ENCODE data around the gene TCF3. TPM values are rescaled to one million over a fixed set of nuclear protein-coding genes. Genes with fewer than 3 reads are reported as not detected.
"Not testable (repeated sequence)": the region's sequence is repeated elsewhere in the genome, so short reads cannot be mapped to it uniquely, and the experiment has no call there.

The TCF3 gene
- polyA plus RNA-seq, 4 donors, result 43.2 to 68.9 (median 52.7) TPM

GRCh38 chr19:1646659-1647453, 5.6 kb downstream of the TCF3 start:
- Histone ChIP-seq H3K27me3 (ENCODE audit: control insufficient read depth in 3 of 3, insufficient read depth in 3 of 3, low read length in 3 of 3) (no peaks in the 10 kb centered on the region), H3K9me3 (ENCODE audit: control insufficient read depth in 2 of 2, insufficient read depth in 1 of 2, low read depth in 1 of 2, low read length in 1 of 2) (no peaks in the 10 kb centered on the region), H3K27ac (ENCODE audit: low read depth in 1 of 3, low read length in 2 of 3) (no peak overlapping the region), H3K4me3 (ENCODE audit: low read depth in 1 of 3, low read length in 3 of 3) (no peak overlapping the region), H3K4me1 (ENCODE audit: control insufficient read depth in 3 of 3, insufficient read depth in 2 of 3, low read depth in 1 of 3, low read length in 2 of 3) (peaks cover 0 to 12% (median 0%) of the 10 kb centered on the region in 3 donors), H3K36me3 (ENCODE audit: control insufficient read depth in 3 of 3, insufficient read depth in 2 of 3, low read depth in 1 of 3, low read length in 3 of 3) (peaks cover 8 to 84% (median 9%) of the 10 kb centered on the region in 3 donors)
- 84 to 91% (median 85%) methylated on average over 29 of the region's 29 CpGs for WGBS, 3 donors
- no peak for FAIRE-seq
- no peak for DNase-seq

- no peak overlapping the region for H3K4me3 ChIP-seq (ENCODE audit: low read depth in 1 of 3, low read length in 3 of 3)
- peaks cover 9 to 91% (median 11%) of the 10 kb centered on the region in 3 donors for H3K36me3 ChIP-seq (ENCODE audit: control insufficient read depth in 3 of 3, insufficient read depth in 2 of 3, low read depth in 1 of 3, low read length in 3 of 3)
- no peak for DNase-seq
- H3K27me3 ChIP-seq (ENCODE audit: control insufficient read depth in 3 of 3, insufficient read depth in 3 of 3, low read length in 3 of 3), result no peaks in the 10 kb centered on the region
- H3K4me1 ChIP-seq (ENCODE audit: control insufficient read depth in 3 of 3, insufficient read depth in 2 of 3, low read depth in 1 of 3, low read length in 2 of 3), result peaks cover 0 to 12% (median 0%) of the 10 kb centered on the region in 3 donors
- no peak for FAIRE-seq
- 87 to 89% (median 88%) methylated on average over 24 of the region's 24 CpGs for WGBS, 3 donors
- H3K27ac ChIP-seq (ENCODE audit: low read depth in 1 of 3, low read length in 2 of 3), result no peak overlapping the region
- no peaks in the 10 kb centered on the region for H3K9me3 ChIP-seq (ENCODE audit: control insufficient read depth in 2 of 2, insufficient read depth in 1 of 2, low read depth in 1 of 2, low read length in 1 of 2)
Observed at GRCh38 chr19:1646149-1646548, 6.3 kb downstream of the TCF3 start.

GRCh38 chr19:1645299-1645698, 7.1 kb downstream of the TCF3 start:
- H3K4me3 ChIP-seq (ENCODE audit: low read depth in 1 of 3, low read length in 3 of 3), result no peak overlapping the region
- DNase-seq (no peak), FAIRE-seq (no peak)
- no peak overlapping the region for H3K27ac ChIP-seq (ENCODE audit: low read depth in 1 of 3, low read length in 2 of 3)
- peaks cover 9 to 94% (median 11%) of the 10 kb centered on the region in 3 donors for H3K36me3 ChIP-seq (ENCODE audit: control insufficient read depth in 3 of 3, insufficient read depth in 2 of 3, low read depth in 1 of 3, low read length in 3 of 3)
- no peaks in the 10 kb centered on the region for H3K27me3 ChIP-seq (ENCODE audit: control insufficient read depth in 3 of 3, insufficient read depth in 3 of 3, low read length in 3 of 3)
- H3K9me3 ChIP-seq (ENCODE audit: control insufficient read depth in 2 of 2, insufficient read depth in 1 of 2, low read depth in 1 of 2, low read length in 1 of 2), result no peaks in the 10 kb centered on the region
- H3K4me1 ChIP-seq (ENCODE audit: control insufficient read depth in 3 of 3, insufficient read depth in 2 of 3, low read depth in 1 of 3, low read length in 2 of 3), result peaks cover 0 to 3% (median 0%) of the 10 kb centered on the region in 3 donors
- 93 to 95% (median 95%) methylated on average over 23 of the region's 23 CpGs for WGBS, 3 donors

- FAIRE-seq (no peak), DNase-seq (no peak)
- Histone ChIP-seq H3K36me3 (ENCODE audit: control insufficient read depth in 3 of 3, insufficient read depth in 2 of 3, low read depth in 1 of 3, low read length in 3 of 3) (peaks cover 11 to 90% (median 12%) of the 10 kb centered on the region in 3 donors), H3K4me1 (ENCODE audit: control insufficient read depth in 3 of 3, insufficient read depth in 2 of 3, low read depth in 1 of 3, low read length in 2 of 3) (no peaks in the 10 kb centered on the region), H3K27me3 (ENCODE audit: control insufficient read depth in 3 of 3, insufficient read depth in 3 of 3, low read length in 3 of 3) (no peaks in the 10 kb centered on the region), H3K9me3 (ENCODE audit: control insufficient read depth in 2 of 2, insufficient read depth in 1 of 2, low read depth in 1 of 2, low read length in 1 of 2) (no peaks in the 10 kb centered on the region), H3K27ac (ENCODE audit: low read depth in 1 of 3, low read length in 2 of 3) (no peak overlapping the region), H3K4me3 (ENCODE audit: low read depth in 1 of 3, low read length in 3 of 3) (no peak overlapping the region)
- 93 to 95% (median 94%) methylated on average over 16 of the region's 16 CpGs for WGBS, 3 donors
Observed at GRCh38 chr19:1644070-1644469, 8.3 kb downstream of the TCF3 start.

- DNase-seq; H3K27me3 ChIP-seq (ENCODE audit: control insufficient read depth in 3 of 3, insufficient read depth in 3 of 3, low read length in 3 of 3); H3K4me1 ChIP-seq (ENCODE audit: control insufficient read depth in 3 of 3, insufficient read depth in 2 of 3, low read depth in 1 of 3, low read length in 2 of 3); H3K9me3 ChIP-seq (ENCODE audit: control insufficient read depth in 2 of 2, insufficient read depth in 1 of 2, low read depth in 1 of 2, low read length in 1 of 2); H3K27ac ChIP-seq (ENCODE audit: low read depth in 1 of 3, low read length in 2 of 3); H3K4me3 ChIP-seq (ENCODE audit: low read depth in 1 of 3, low read length in 3 of 3); FAIRE-seq: not testable (repeated sequence)
- 76 to 84% (median 76%) methylated on average over 10 of the region's 10 CpGs for WGBS, 3 donors
- H3K36me3 ChIP-seq (ENCODE audit: control insufficient read depth in 3 of 3, insufficient read depth in 2 of 3, low read depth in 1 of 3, low read length in 3 of 3), result peaks cover 10 to 86% (median 14%) of the 10 kb centered on the region in 3 donors
Observed at GRCh38 chr19:1640893-1641448, 11.4 kb downstream of the TCF3 start.

GRCh38 chr19:1636325-1637236, 15.8 kb downstream of the TCF3 start:
- FAIRE-seq (no peak), DNase-seq (no peak)
- Histone ChIP-seq H3K27ac (ENCODE audit: low read depth in 1 of 3, low read length in 2 of 3) (no peak overlapping the region), H3K4me3 (ENCODE audit: low read depth in 1 of 3, low read length in 3 of 3) (no peak overlapping the region), H3K27me3 (ENCODE audit: control insufficient read depth in 3 of 3, insufficient read depth in 3 of 3, low read length in 3 of 3) (no peaks in the 10 kb centered on the region), H3K4me1 (ENCODE audit: control insufficient read depth in 3 of 3, insufficient read depth in 2 of 3, low read depth in 1 of 3, low read length in 2 of 3) (peaks cover 2 to 23% (median 3%) of the 10 kb centered on the region in 3 donors), H3K9me3 (ENCODE audit: control insufficient read depth in 2 of 2, insufficient read depth in 1 of 2, low read depth in 1 of 2, low read length in 1 of 2) (peaks cover 0 to 10% of the 10 kb centered on the region in 2 donors), H3K36me3 (ENCODE audit: control insufficient read depth in 3 of 3, insufficient read depth in 2 of 3, low read depth in 1 of 3, low read length in 3 of 3) (peaks cover 2 to 82% (median 5%) of the 10 kb centered on the region in 3 donors)
- WGBS, 3 donors, result 95 to 97% (median 97%) methylated on average over 34 of the region's 34 CpGs

GRCh38 chr19:1634938-1635243, 17.5 kb downstream of the TCF3 start:
- Histone ChIP-seq H3K36me3 (ENCODE audit: control insufficient read depth in 3 of 3, insufficient read depth in 2 of 3, low read depth in 1 of 3, low read length in 3 of 3) (peaks cover 0 to 87% (median 3%) of the 10 kb centered on the region in 3 donors), H3K9me3 (ENCODE audit: control insufficient read depth in 2 of 2, insufficient read depth in 1 of 2, low read depth in 1 of 2, low read length in 1 of 2) (peaks cover 0 to 10% of the 10 kb centered on the region in 2 donors), H3K4me3 (ENCODE audit: low read depth in 1 of 3, low read length in 3 of 3) (no peak overlapping the region), H3K4me1 (ENCODE audit: control insufficient read depth in 3 of 3, insufficient read depth in 2 of 3, low read depth in 1 of 3, low read length in 2 of 3) (peaks cover 2 to 23% (median 3%) of the 10 kb centered on the region in 3 donors), H3K27me3 (ENCODE audit: control insufficient read depth in 3 of 3, insufficient read depth in 3 of 3, low read length in 3 of 3) (no peaks in the 10 kb centered on the region), H3K27ac (ENCODE audit: low read depth in 1 of 3, low read length in 2 of 3) (no peak overlapping the region)
- no peak for DNase-seq
- WGBS, 3 donors, result 96 to 98% (median 98%) methylated on average over 5 of the region's 5 CpGs
- no peak for FAIRE-seq

- H3K9me3 ChIP-seq (ENCODE audit: control insufficient read depth in 2 of 2, insufficient read depth in 1 of 2, low read depth in 1 of 2, low read length in 1 of 2), result peaks cover 0 to 10% of the 10 kb centered on the region in 2 donors
- H3K27me3 ChIP-seq (ENCODE audit: control insufficient read depth in 3 of 3, insufficient read depth in 3 of 3, low read length in 3 of 3), result no peaks in the 10 kb centered on the region
- peaks cover 2 to 23% (median 3%) of the 10 kb centered on the region in 3 donors for H3K4me1 ChIP-seq (ENCODE audit: control insufficient read depth in 3 of 3, insufficient read depth in 2 of 3, low read depth in 1 of 3, low read length in 2 of 3)
- FAIRE-seq (no peak), DNase-seq (no peak)
- WGBS, 3 donors, result 93 to 97% (median 94%) methylated on average over 19 of the region's 19 CpGs
- H3K36me3 ChIP-seq (ENCODE audit: control insufficient read depth in 3 of 3, insufficient read depth in 2 of 3, low read depth in 1 of 3, low read length in 3 of 3), result peaks cover 0 to 90% (median 3%) of the 10 kb centered on the region in 3 donors
- H3K27ac ChIP-seq (ENCODE audit: low read depth in 1 of 3, low read length in 2 of 3), result no peak overlapping the region
- H3K4me3 ChIP-seq (ENCODE audit: low read depth in 1 of 3, low read length in 3 of 3), result no peak overlapping the region
Observed at GRCh38 chr19:1634242-1634937, 18.0 kb downstream of the TCF3 start.

Measured in small intestine (tissue), 7 donors.